Mucosa of descending colon (tissue), 3 donors: ENCODE results near the gene TAF5L. TPM values are rescaled to one million over a fixed set of nuclear protein-coding genes. Genes with fewer than 3 reads are reported as not detected.

ENCODE experiments used
- ATAC-seq: fragments of 200-7000 bp; cut with Tn5 transposase; one replicate; pipeline ENCODE4 v1.9.1; 2020; ENCODE audit warnings: mild to moderate bottlenecking, moderate library complexity
- DNase-seq, 3 donors: peaks; one replicate each; pipeline ENCODE4 v3.0.0-alpha.2; 2020
- H3K36me3 ChIP-seq: fragments of 200-600 bp; one replicate; pipeline ENCODE4 v1.8.0; 2021; ENCODE audit warnings: low read depth, mild to moderate bottlenecking
- H3K4me1 ChIP-seq: fragments of 200-600 bp; one replicate; pipeline ENCODE4 v1.8.0; 2021; ENCODE audit warnings: low read depth, mild to moderate bottlenecking
- H3K4me3 ChIP-seq: fragments of 200-600 bp; one replicate; pipeline ENCODE4 v1.8.0; 2021; ENCODE audit warnings: mild to moderate bottlenecking
- H3K9me3 ChIP-seq: fragments of 200-600 bp; one replicate; pipeline ENCODE4 v1.8.0; 2021; ENCODE audit warnings: mild to moderate bottlenecking
- intact Hi-C, 2 donors: fragments of 100-400 bp; cut with DNase I in 1 of 2; cut with micrococcal nuclease in 1 of 2; formaldehyde crosslinking; loops; one replicate each; pipeline versions ENCODE4 v1.11.0 to v1.11.1; 2022; cut with DNase I, micrococcal nuclease
- total RNA-seq, 3 donors: library from RNA; stranded (reverse); fragmentation: NEBNext Ultra II Directional in 2 of 3; extraction: Animal tissue kit (Norgen Biotek cat#: 25700) in 2 of 3; gene quantifications; one replicate each; pipeline versions ENCODE4 v1.2.1 to v1.2.4, GENCODE V29; 2021 to 2023
- TF ChIP-seq, protein P1 (sequence below): fragments of 200-600 bp; IDR thresholded peaks from one replicate; pipeline ENCODE4 v1.8.0; 2022; ENCODE audit warnings: antibody characterized with exemption, mild to moderate bottlenecking
- donor health status: DM: no; HTN: no; CAD: no; lungs with moderate emphysema.
- donor health status: DM: no; HTN: no; CAD: no.
- donor health status: DM: no; HTN: yes; CAD: no.

TAF5L gene
- total RNA-seq, 3 donors from 2014 or later, result 21.1 to 25.1 (median 23.4) TPM

DNA sequence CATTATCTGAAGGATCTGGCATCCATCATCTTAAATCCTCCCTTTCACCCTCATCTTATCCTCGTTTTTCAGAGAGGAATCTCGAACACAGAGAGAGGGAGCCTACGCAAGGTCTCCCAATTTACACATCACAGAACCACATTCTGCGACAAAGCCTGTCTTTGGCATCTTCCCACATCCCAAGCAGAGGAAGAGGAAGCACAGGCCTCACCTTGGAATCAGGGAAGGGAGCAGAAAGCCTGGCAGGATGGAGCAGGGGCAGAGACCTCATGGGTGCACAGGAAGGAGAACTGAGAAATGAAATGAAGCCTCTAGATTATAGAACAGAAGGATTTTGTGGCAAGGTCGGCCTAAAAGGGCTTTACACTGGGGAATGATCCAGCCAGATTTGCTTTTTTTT lies 73.2 kb downstream of the TAF5L start:
- Histone ChIP-seq H3K4me3 (no peak overlapping the region), H3K9me3 (no peaks in the 10 kb centered on the region), H3K4me1 (peaks cover 12% of the 10 kb centered on the region), H3K36me3 (no peaks in the 10 kb centered on the region)
- intact Hi-C loops, result loop anchor here in 1 of 2 donors (10.0 kb wide), 1 partner anchor 72 kb away; the partner anchor contains the start of genes TAF5L and URB2
- TF ChIP-seq, protein P1, sequence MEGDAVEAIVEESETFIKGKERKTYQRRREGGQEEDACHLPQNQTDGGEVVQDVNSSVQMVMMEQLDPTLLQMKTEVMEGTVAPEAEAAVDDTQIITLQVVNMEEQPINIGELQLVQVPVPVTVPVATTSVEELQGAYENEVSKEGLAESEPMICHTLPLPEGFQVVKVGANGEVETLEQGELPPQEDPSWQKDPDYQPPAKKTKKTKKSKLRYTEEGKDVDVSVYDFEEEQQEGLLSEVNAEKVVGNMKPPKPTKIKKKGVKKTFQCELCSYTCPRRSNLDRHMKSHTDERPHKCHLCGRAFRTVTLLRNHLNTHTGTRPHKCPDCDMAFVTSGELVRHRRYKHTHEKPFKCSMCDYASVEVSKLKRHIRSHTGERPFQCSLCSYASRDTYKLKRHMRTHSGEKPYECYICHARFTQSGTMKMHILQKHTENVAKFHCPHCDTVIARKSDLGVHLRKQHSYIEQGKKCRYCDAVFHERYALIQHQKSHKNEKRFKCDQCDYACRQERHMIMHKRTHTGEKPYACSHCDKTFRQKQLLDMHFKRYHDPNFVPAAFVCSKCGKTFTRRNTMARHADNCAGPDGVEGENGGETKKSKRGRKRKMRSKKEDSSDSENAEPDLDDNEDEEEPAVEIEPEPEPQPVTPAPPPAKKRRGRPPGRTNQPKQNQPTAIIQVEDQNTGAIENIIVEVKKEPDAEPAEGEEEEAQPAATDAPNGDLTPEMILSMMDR, result no peak
- ATAC-seq (no peak), DNase-seq (no peak)

DNA sequence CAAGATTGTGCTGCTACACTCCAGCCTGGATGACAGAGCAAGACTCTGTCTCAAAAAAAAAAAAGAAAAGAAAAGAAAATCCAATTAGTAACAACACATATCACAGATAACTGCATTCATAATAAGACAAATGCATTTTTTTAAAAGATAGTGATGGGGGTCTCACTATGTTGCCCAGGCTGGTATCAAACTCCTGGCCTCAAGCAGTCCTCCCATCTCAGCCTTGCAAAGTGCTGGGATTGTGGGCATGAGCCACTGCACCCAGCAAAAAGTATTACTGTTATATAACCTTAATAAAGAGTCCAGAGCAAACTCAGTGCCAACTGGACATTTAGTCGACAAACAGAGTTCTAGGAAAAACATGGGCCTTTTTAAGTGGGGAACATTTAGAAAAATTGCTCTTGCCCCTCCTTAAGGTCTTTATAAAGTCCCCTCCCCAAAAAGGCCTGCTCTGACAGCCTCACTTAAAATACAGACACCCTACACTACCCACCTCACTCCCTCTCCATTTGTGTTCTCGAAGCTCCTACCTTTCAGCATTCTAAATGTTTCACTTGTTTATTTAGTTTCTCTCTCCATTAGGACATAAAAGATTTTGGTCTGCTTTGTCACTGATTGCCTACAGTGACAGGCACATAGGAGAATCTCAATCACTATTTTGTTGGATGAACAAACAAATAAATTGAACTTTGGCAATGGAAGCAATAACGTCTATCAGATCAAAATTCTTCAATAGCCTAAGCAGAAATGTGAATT lies 74.9 kb downstream of the TAF5L start:
- peaks cover 6% of the 10 kb centered on the region for H3K36me3 ChIP-seq
- no peak overlapping the region for H3K4me3 ChIP-seq
- TF ChIP-seq, protein P1, result no peak
- DNase-seq (no peak), ATAC-seq (no peak)
- H3K9me3 ChIP-seq, result no peaks in the 10 kb centered on the region
- intact Hi-C loops, result loop anchor here in 1 of 2 donors (10.0 kb wide), 1 partner anchor 74 kb away; the partner anchor contains the start of genes TAF5L and URB2
- no peaks in the 10 kb centered on the region for H3K4me1 ChIP-seq

DNA sequence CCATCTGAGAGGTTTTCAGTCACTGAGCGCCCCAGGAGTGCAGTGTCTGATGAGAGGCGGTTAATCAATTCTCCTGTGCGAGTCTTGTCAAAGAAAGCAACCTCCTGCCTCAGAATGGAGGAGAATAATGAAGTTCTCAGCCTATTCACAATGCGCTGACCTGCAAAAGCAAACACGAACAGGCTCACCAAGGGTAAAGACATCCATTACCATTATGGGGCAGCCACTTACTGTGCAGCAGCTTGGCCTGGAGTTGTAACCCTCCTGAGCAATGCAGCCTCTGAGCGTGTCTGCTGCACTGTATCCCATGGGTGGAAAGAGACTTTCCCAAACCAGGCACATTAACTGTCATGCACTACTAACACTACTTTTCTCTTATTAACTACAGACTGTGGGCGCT lies 78.4 kb downstream of the TAF5L start:
- Histone ChIP-seq H3K4me3 (no peak overlapping the region), H3K4me1 (no peaks in the 10 kb centered on the region), H3K9me3 (no peaks in the 10 kb centered on the region), H3K36me3 (peaks cover 6% of the 10 kb centered on the region)
- DNase-seq (no peak), ATAC-seq (no peak)
- TF ChIP-seq, protein P1, result no peak
- intact Hi-C loops, result no loop called here

DNA sequence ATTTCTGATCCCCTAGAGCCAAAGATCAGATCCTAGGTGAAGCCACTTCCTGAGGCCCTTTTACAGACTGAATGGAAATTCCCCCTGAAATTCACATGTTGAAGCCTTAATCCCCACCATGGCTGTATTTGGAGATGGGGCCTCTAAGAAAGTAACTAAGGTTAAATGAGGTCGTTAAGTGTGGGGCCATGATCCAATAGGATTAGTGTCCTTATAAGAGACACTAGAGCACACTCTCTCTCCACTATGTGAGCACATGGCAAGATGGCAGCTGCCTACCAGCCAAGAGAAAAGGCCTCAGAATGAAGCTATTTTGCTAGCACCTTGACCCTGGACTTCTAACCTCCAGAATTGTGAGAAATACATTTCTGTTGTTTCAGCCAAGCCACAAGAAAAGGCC lies 81.3 kb downstream of the TAF5L start:
- H3K4me3 ChIP-seq, result no peak overlapping the region
- TF ChIP-seq, protein P1, result no peak
- H3K36me3 ChIP-seq, result peaks cover 6% of the 10 kb centered on the region
- DNase-seq (no peak), ATAC-seq (no peak)
- no peaks in the 10 kb centered on the region for H3K4me1 ChIP-seq
- no peaks in the 10 kb centered on the region for H3K9me3 ChIP-seq
- intact Hi-C loops, result no loop called here

Other genes with a start within 250 kb of the TAF5L start
- gene ACTA1, start 192.0 kb downstream of the TAF5L start, total RNA-seq, result 1 to 10 TPM in 2 of 3 donors, not detected in 1; 2.8 to 4.1 TPM
- gene NUP133, start 117.8 kb downstream of the TAF5L start, total RNA-seq, result 10 to 100 TPM; 24.5 to 29.4 (median 26.7) TPM
- 10 to 100 TPM; 19.6 to 25.9 (median 22.3) TPM for gene ABCB10, start 67.4 kb downstream of the TAF5L start, total RNA-seq
- gene URB2, start 125 bp upstream of the TAF5L start, total RNA-seq, result 1 to 10 TPM; 5.5 to 8.3 (median 6.7) TPM